ENCODE data around the gene SLC6A6. TPM values are rescaled to one million over a fixed set of nuclear protein-coding genes. Genes with fewer than 3 reads are reported as not detected.

SLC6A6 gene
- total and polyA plus RNA-seq, 10 of the 15 experiments (the other 5 are each of a cell fraction or from before 2014, with no cell fraction given) = 5.6 to 47.0 (median 20.2) TPM

- TF ChIP-seq PRDM15 (CRISPR knock-in tag; IDR thresholded peaks at IDR 0.05) = no peak
- no peak for TF ChIP-seq NBN (IDR thresholded peaks at IDR 0.05)
- TF ChIP-seq BMI1 (IDR thresholded peaks at IDR 0.05; ENCODE audit: borderline replicate concordance) = no peak
- no peak for TF ChIP-seq LARP7 (IDR thresholded peaks at IDR 0.05)
- no peak for TF ChIP-seq SIX5 (IDR thresholded peaks at IDR 0.05; ENCODE audit: low read depth, low read length, severe bottlenecking)
- no peak for TF ChIP-seq MLLT1 (IDR thresholded peaks at IDR 0.05)
Measured at GRCh38 chr3:14522129-14522691, 119.8 kb downstream of the SLC6A6 start (continued).

GRCh38 chr3:14522768-14523167 is 120.4 kb downstream of the SLC6A6 start:
- H3K4me3 ChIP-seq = no peak overlapping the region
- intact Hi-C loops (cut with micrococcal nuclease; ENCODE audit: unreplicated experiment) (no loop called here), in situ Hi-C loops (cut with MboI) (no loop called here)
- no peaks in the 10 kb centered on the region for H3K36me3 ChIP-seq (ENCODE audit: control insufficient read depth in 2 of 2, insufficient read depth in 2 of 2, low read length in 1 of 2)
- no peak overlapping the region for H3K4me2 ChIP-seq (ENCODE audit: control insufficient read depth, insufficient read depth)
- no peak for FAIRE-seq
- POLR2A ChIA-PET = no interaction called here
- peaks cover 0 to 2% of the 10 kb centered on the region in 2 experiments; a peak in 2 of 4 replicates for H3K27me3 ChIP-seq (replicated peaks in 1 of 2; ENCODE audit: control insufficient read depth in 2 of 2, insufficient read depth in 2 of 2, low read length in 1 of 2)
- RAD21 ChIA-PET (ENCODE audit: unreplicated experiment) = no interaction called here
- H3K9me3 ChIP-seq (replicated peaks; ENCODE audit: control insufficient read depth, insufficient read depth, low read length) = no peaks in the 10 kb centered on the region
- CTCF ChIA-PET = no interaction called here
- SMC1A ChIA-PET (ENCODE audit: uncharacterized antibody, unreplicated experiment) = no interaction called here
- ATAC-seq = no peak
- BruUV-seq (replicated peaks) = no TSS peak
- H3K27ac ChIP-seq (ENCODE audit: control insufficient read depth, insufficient read depth) = no peak overlapping the region
- no peak overlapping the region for H2AFZ ChIP-seq (ENCODE audit: control insufficient read depth, low read depth, low read length)
- H3K9ac ChIP-seq (ENCODE audit: control insufficient read depth, insufficient read depth, low read length) = no peak overlapping the region
- H3K79me2 ChIP-seq (ENCODE audit: control insufficient read depth, insufficient read depth, low read length) = no peaks in the 10 kb centered on the region
- no peaks in the 10 kb centered on the region for H3K4me1 ChIP-seq (ENCODE audit: control insufficient read depth, insufficient read depth, low read length)
- no peaks in the 10 kb centered on the region for H4K20me1 ChIP-seq (ENCODE audit: control insufficient read depth, insufficient read depth)
- no peak for DNase-seq (ENCODE audit: low read depth, low spot score)
- 51% methylated on average over 8 of the region's 12 CpGs for WGBS (ENCODE audit: insufficient coverage, insufficient replicate concordance, low lambda C conversion rate, missing lambda C conversion rate)
- no peak for TF ChIP-seq SMAD1 (IDR thresholded peaks at IDR 0.05; ENCODE audit: low read depth, partially characterized antibody)
- no peak for TF ChIP-seq IRF5 (IDR thresholded peaks at IDR 0.05; ENCODE audit: borderline replicate concordance)
- TF ChIP-seq STAT3 (IDR thresholded peaks at IDR 0.05; ENCODE audit: low read depth, low read length) = no peak
- TF ChIP-seq PKNOX1 (IDR thresholded peaks at IDR 0.05) = no peak
- TF ChIP-seq CEBPB (IDR thresholded peaks at IDR 0.05; ENCODE audit: borderline replicate concordance in 1 of 2, low read depth in 2 of 2, low read length in 2 of 2) = no peak
- no peak for TF ChIP-seq SMC3 (IDR thresholded peaks at IDR 0.05; ENCODE audit: borderline replicate concordance, low read length)
- TF ChIP-seq ZZZ3 (IDR thresholded peaks at IDR 0.05; ENCODE audit: control insufficient read depth, insufficient read length, low read depth) = no peak
- TF ChIP-seq NBN (IDR thresholded peaks at IDR 0.05) = no peak

Measured in GM12878 (cell line).